PC-9 (cell line): ENCODE results near the gene GBP3. TPM values are rescaled to one million over a fixed set of nuclear protein-coding genes. Genes with fewer than 3 reads are reported as not detected.

Source experiments
- BruUV-seq: library from RNA; stranded (reverse); fragments of 400-500 nt; replicated peaks from 2 replicates; lab custom pipeline; 2021; lab: Mats Ljungman, UMichigan
- CTCF ChIA-PET: fragments of 300-600 bp; sonication (Branson Sonifier 250); formaldehyde crosslinking; loops from one replicate; lab custom pipeline; 2022; ENCODE audit warnings: antibody characterized with exemption; lab: Charles Lee
- POLR2A ChIA-PET: fragments of 300-600 bp; sonication (Branson Sonifier 250); formaldehyde crosslinking; loops from one replicate; lab custom pipeline; 2022; ENCODE audit warnings: antibody characterized with exemption; ENCODE audit not compliant: unreplicated experiment; lab: Charles Lee
- DNase-seq, 2 experiments: peaks; one replicate each; pipeline versions ENCODE4 v3.0.0 to v3.0.0-alpha.2; 2015 to 2022; ENCODE audit warnings: mixed read lengths in 1 of 2
- H2AFZ ChIP-seq: fragments of 200-600 bp; sonication (generic); 2 replicates; pipeline ENCODE4 v1.8.1; 2017; ENCODE audit warnings: antibody characterized with exemption
- H3F3A ChIP-seq: fragments of 200-600 bp; sonication (generic); 2 replicates; pipeline ENCODE4 v1.8.1; 2017; ENCODE audit warnings: antibody characterized with exemption, mild to moderate bottlenecking, low read depth; ENCODE audit not compliant: insufficient read depth
- H3K27ac ChIP-seq: fragments of 200-600 bp; sonication (generic); 2 replicates; pipeline ENCODE4 v1.6.1; 2016; ENCODE audit warnings: mixed run types
- H3K27me3 ChIP-seq: fragments of 200-600 bp; sonication (generic); 2 replicates; pipeline ENCODE4 v1.6.1; 2016; ENCODE audit warnings: low read depth, mixed run types; ENCODE audit not compliant: insufficient read depth
- H3K36me3 ChIP-seq: fragments of 200-600 bp; sonication (generic); 2 replicates; pipeline ENCODE4 v1.6.1; 2016; ENCODE audit warnings: low read depth, mixed run types
- H3K4me1 ChIP-seq: fragments of 200-600 bp; sonication (generic); replicated peaks from 2 replicates; pipeline ENCODE4 v1.6.1; 2016; ENCODE audit warnings: mixed run types; ENCODE audit not compliant: insufficient read depth
- H3K4me2 ChIP-seq: fragments of 200-600 bp; sonication (generic); 2 replicates; pipeline ENCODE4 v1.6.1; 2017; ENCODE audit warnings: mixed run types
- H3K4me3 ChIP-seq: fragments of 200-600 bp; sonication (generic); 2 replicates; pipeline ENCODE4 v1.6.1; 2016; ENCODE audit warnings: mixed run types
- H3K79me2 ChIP-seq: fragments of 200-600 bp; sonication (generic); 2 replicates; pipeline ENCODE4 v1.6.1; 2017; ENCODE audit warnings: low read depth, mixed run types
- H3K9me2 ChIP-seq: fragments of 200-600 bp; sonication (generic); 2 replicates; pipeline ENCODE4 v1.8.1; 2017; ENCODE audit warnings: mild to moderate bottlenecking; ENCODE audit not compliant: insufficient read depth
- H3K9me3 ChIP-seq: fragments of 200-600 bp; sonication (generic); 2 replicates; pipeline ENCODE4 v1.8.1; 2016; ENCODE audit warnings: low read depth; ENCODE audit not compliant: insufficient read depth
- H4K20me1 ChIP-seq: fragments of 200-600 bp; sonication (generic); 2 replicates; pipeline ENCODE4 v1.8.1; 2017; ENCODE audit not compliant: insufficient read depth
- CTCF ChIP-seq: fragments of 200-600 bp; sonication (generic); conservative IDR thresholded peaks from 2 replicates; pipeline ENCODE4 v1.6.1; 2017; ENCODE audit warnings: mixed run types, antibody characterized with exemption, mild to moderate bottlenecking, moderate library complexity
- EZH2 ChIP-seq: fragments of 200-600 bp; sonication (generic); IDR thresholded peaks from 2 replicates; pipeline ENCODE4 v1.8.0; 2017; ENCODE audit warnings: antibody characterized with exemption, low read depth
- intact Hi-C: fragments of 100-400 bp; cut with micrococcal nuclease; formaldehyde crosslinking; loops from one replicate; pipeline ENCODE4 v1.10.0; 2022; ENCODE audit not compliant: unreplicated experiment
- total RNA-seq: library from RNA; stranded (reverse); gene quantifications from 2 replicates; pipeline ENCODE4 v1.2.3, GENCODE V29; 2021

Gene GBP3
- total RNA-seq, 1 experiment from 2014 or later: 22.6 TPM

DNA sequence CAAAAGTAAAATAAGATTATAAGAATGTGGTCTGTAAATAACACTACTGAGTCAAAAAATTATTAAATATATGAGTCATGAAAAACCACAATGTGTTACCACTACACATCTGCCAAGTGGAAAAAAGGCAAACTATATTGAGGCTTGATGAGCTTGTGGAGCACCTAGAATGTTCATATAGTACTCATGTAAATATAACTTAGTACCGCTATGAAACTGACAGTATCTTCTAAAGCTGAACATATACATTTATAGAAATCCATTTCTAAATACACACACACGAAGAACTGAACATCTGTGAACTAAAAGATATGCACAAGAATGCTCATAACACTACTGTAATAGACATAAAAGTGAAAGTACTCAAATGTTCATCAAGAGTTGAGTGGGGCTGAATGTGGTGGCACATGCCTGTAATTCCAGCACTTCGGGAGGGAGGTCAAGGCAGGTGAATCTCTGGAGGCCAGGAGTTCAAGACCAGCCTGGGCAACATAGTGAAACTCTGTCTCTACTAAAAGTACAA, 18.5 kb upstream of the GBP3 start:
- Histone ChIP-seq H3K9me2 (no peaks in the 10 kb centered on the region), H3K4me1 (no peaks in the 10 kb centered on the region), H3F3A (no peaks in the 10 kb centered on the region), H2AFZ (no peak overlapping the region), H3K4me3 (no peak overlapping the region), H3K36me3 (no peaks in the 10 kb centered on the region), H3K27me3 (no peaks in the 10 kb centered on the region), H4K20me1 (no peaks in the 10 kb centered on the region), H3K79me2 (no peaks in the 10 kb centered on the region), H3K27ac (no peak overlapping the region), H3K9me3 (peaks cover 12% of the 10 kb centered on the region), H3K4me2 (no peak overlapping the region)
- TF ChIP-seq EZH2 (no peak), CTCF (no peak)
- no TSS peak for BruUV-seq
- DNase-seq: peak in 1 of 2 experiments; percentile 57
- intact Hi-C loops: no loop called here
- ChIA-PET POLR2A (no interaction called here), CTCF (no interaction called here)

GRCh38 chr1:89040315-89040626, 17.6 kb upstream of the GBP3 start:
- peaks cover 12% of the 10 kb centered on the region for H3K9me3 ChIP-seq
- H3F3A ChIP-seq: no peaks in the 10 kb centered on the region
- no peak overlapping the region for H2AFZ ChIP-seq
- DNase-seq: no peak
- H3K27me3 ChIP-seq: no peaks in the 10 kb centered on the region
- CTCF ChIA-PET: no interaction called here
- no peaks in the 10 kb centered on the region for H3K4me1 ChIP-seq
- H3K36me3 ChIP-seq: no peaks in the 10 kb centered on the region
- H3K4me3 ChIP-seq: no peak overlapping the region
- H3K27ac ChIP-seq: no peak overlapping the region
- no peaks in the 10 kb centered on the region for H3K9me2 ChIP-seq
- POLR2A ChIA-PET: no interaction called here
- TF ChIP-seq CTCF: no peak
- TF ChIP-seq EZH2: no peak
- intact Hi-C loops: no loop called here
- H3K79me2 ChIP-seq: no peaks in the 10 kb centered on the region
- H3K4me2 ChIP-seq: no peak overlapping the region
- no TSS peak for BruUV-seq
- no peaks in the 10 kb centered on the region for H4K20me1 ChIP-seq

DNA sequence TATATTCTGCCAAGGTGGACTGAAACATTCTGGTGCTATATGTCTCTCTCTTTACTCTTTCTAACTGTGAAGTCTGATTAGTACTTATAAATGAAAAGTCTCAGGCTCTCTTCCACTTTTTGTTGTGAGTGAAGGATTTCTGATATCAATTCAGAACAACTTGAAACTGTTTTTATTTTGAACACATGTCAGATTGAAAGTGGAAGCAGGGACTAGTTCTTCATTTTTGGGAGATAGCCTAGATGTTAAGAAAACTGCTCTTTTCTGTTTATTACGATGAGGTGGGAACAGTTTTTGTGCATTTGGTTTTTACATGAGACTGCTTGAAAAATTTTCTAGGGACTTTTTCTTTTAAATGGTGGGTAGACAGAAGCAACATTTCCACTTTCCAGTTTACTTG, 14.5 kb upstream of the GBP3 start:
- Histone ChIP-seq H3K9me3 (peaks cover 5% of the 10 kb centered on the region; the same call in 1 of the 2 replicates), H3K27ac (no peak overlapping the region), H3K9me2 (0 out of 2 replicates have a peak, but pooled peaks cover 3% of the 10 kb centered on the region), H3K79me2 (no peaks in the 10 kb centered on the region), H2AFZ (no peak overlapping the region), H3K4me3 (no peak overlapping the region), H3K27me3 (no peaks in the 10 kb centered on the region), H4K20me1 (no peaks in the 10 kb centered on the region), H3K36me3 (no peaks in the 10 kb centered on the region), H3K4me2 (no peak overlapping the region), H3F3A (no peaks in the 10 kb centered on the region), H3K4me1 (no peaks in the 10 kb centered on the region)
- CTCF ChIA-PET: no interaction called here
- TF ChIP-seq CTCF: no peak
- BruUV-seq: no TSS peak
- POLR2A ChIA-PET: no interaction called here
- DNase-seq: no peak
- intact Hi-C loops: no loop called here
